Activated CD8-positive, alpha-beta T cell treated with anti-CD3 and anti-CD28 coated beads for 36 hours (primary cell): ENCODE data around the gene CEP295NL. TPM values are rescaled to one million over a fixed set of nuclear protein-coding genes. Genes with fewer than 3 reads are reported as not detected.
"Not testable (repeated sequence)": the region's sequence is repeated elsewhere in the genome, so short reads cannot be mapped to it uniquely, and the experiment has no call there.

Experiments used
- ATAC-seq: fragments of 200-7000 bp; cut with Tn5 transposase; one replicate; pipeline ENCODE4 v1.10.0; 2021; ENCODE audit warnings: mild to moderate bottlenecking, moderate library complexity
- CTCF ChIA-PET: fragments of 350-600 bp; sonication (Branson Sonifier 250); formaldehyde crosslinking; loops from one replicate; lab custom pipeline; 2021; ENCODE audit warnings: antibody characterized with exemption; lab: Charles Lee
- POLR2A ChIA-PET: fragments of 350-600 bp; sonication (Branson Sonifier 250); formaldehyde crosslinking; loops from one replicate; lab custom pipeline; 2021; ENCODE audit warnings: antibody characterized with exemption; lab: Charles Lee
- DNase-seq: peaks from one replicate; pipeline ENCODE4 v3.0.0-alpha.2; 2020
- H3K27ac Mint-ChIP-seq: one replicate; pipeline ENCODE4 v1.8.0; 2021; ENCODE audit warnings: mild to moderate bottlenecking, mixed read lengths
- H3K27me3 Mint-ChIP-seq: one replicate; pipeline ENCODE4 v1.8.0; 2021; ENCODE audit warnings: mixed read lengths
- H3K36me3 Mint-ChIP-seq: one replicate; pipeline ENCODE4 v1.8.0; 2021; ENCODE audit warnings: low read depth, mixed read lengths
- H3K4me1 Mint-ChIP-seq: one replicate; pipeline ENCODE4 v1.8.0; 2021; ENCODE audit warnings: low read depth, mixed read lengths
- H3K4me3 Mint-ChIP-seq: one replicate; pipeline ENCODE4 v1.8.0; 2021; ENCODE audit warnings: mild to moderate bottlenecking, moderate library complexity, mixed read lengths
- H3K9me3 Mint-ChIP-seq: one replicate; pipeline ENCODE4 v1.8.0; 2021; ENCODE audit warnings: mixed read lengths
- intact Hi-C: fragments of 100-400 bp; cut with micrococcal nuclease; formaldehyde crosslinking; loops from one replicate; pipeline ENCODE4 v1.10.0; 2022
- total RNA-seq, 2 experiments: library from RNA; stranded (reverse); gene quantifications; one replicate each; pipeline ENCODE4 v1.2.3, GENCODE V29; 2021
- TF ChIP-seq, protein P1 (sequence below): fragments of 200-600 bp; IDR thresholded peaks from one replicate; pipeline ENCODE4 v1.8.0; 2022; ENCODE audit warnings: antibody characterized with exemption, mild to moderate bottlenecking

CEP295NL gene
- total RNA-seq, 2 experiments from 2014 or later: 0.18 TPM; not detected in 1

DNA sequence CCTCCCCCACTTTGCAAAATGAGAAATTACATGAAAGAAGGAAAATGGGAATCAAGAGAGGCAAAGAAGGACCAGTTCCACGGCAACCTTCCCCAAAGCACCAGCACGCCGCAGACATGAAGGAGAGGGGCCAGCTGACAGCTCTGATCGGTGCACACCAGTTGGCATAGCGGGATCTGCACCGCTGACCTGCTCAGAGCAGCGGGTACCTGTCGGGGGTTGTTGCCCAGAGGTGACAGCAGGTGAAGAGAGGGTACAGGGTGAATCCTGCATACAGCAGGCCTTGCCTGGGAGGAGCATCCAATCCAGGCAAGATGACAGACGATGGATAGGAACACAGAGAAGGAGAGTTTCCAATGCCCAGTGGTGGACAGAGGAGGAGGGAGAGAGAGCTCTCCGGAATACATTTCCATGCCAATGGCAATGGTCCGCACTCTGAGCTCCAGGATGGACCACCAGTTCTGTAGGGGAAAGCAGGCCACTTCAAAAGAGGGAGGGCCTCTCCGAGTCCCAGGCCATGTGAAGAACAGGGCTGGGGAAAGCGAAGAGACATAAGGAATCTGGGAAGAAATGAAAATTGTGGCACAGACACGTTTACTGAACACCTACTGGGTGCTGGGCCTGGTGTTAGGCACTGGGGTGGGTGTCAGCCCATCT is 24.0 kb downstream of the CEP295NL start:
- TF ChIP-seq, protein P1, sequence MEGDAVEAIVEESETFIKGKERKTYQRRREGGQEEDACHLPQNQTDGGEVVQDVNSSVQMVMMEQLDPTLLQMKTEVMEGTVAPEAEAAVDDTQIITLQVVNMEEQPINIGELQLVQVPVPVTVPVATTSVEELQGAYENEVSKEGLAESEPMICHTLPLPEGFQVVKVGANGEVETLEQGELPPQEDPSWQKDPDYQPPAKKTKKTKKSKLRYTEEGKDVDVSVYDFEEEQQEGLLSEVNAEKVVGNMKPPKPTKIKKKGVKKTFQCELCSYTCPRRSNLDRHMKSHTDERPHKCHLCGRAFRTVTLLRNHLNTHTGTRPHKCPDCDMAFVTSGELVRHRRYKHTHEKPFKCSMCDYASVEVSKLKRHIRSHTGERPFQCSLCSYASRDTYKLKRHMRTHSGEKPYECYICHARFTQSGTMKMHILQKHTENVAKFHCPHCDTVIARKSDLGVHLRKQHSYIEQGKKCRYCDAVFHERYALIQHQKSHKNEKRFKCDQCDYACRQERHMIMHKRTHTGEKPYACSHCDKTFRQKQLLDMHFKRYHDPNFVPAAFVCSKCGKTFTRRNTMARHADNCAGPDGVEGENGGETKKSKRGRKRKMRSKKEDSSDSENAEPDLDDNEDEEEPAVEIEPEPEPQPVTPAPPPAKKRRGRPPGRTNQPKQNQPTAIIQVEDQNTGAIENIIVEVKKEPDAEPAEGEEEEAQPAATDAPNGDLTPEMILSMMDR: no peak
- DNase-seq (no peak), ATAC-seq (no peak)
- peaks cover 2% of the 10 kb centered on the region for H3K27me3 Mint-ChIP-seq
- CTCF ChIA-PET: interaction anchor here (5.3 kb wide), 1 partner anchor 13 kb away, joined by 39 read pairs; no protein-coding TSS in a partner anchor
- no peaks in the 10 kb centered on the region for H3K36me3 Mint-ChIP-seq
- intact Hi-C loops: no loop called here
- H3K4me1 Mint-ChIP-seq: peaks cover 25% of the 10 kb centered on the region
- POLR2A ChIA-PET: interaction anchor here (1.3 kb wide), 1 partner anchor 11 kb away, joined by 4 read pairs; no protein-coding TSS in a partner anchor
- H3K9me3 Mint-ChIP-seq: no peaks in the 10 kb centered on the region
- peak overlapping the region; percentile 57 for H3K27ac Mint-ChIP-seq
- peak overlapping the region; percentile 43 for H3K4me3 Mint-ChIP-seq

DNA sequence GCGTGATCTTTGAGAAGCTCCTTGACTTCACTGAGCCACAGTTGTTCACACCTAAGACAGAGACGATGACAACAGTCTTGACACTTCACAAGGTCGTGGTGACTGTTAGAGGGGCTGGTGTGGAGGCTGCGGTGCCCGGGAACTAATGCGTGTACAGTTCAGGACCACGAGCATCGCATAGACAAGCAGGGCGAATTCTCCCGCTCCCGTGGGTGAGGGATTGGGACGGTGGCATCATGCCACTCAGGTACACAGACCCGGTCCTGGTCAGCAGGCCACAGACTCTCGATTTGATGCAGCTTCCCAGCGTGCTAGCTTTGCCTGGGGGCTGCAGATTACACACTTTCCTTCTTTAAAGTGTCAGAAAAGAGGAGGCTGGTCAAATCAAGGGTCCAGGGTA is 24.7 kb downstream of the CEP295NL start:
- Mint-ChIP-seq H3K27ac (no peak overlapping the region), H3K4me3 (no peak overlapping the region), H3K4me1 (peaks cover 19% of the 10 kb centered on the region), H3K9me3 (no peaks in the 10 kb centered on the region), H3K27me3 (peaks cover 2% of the 10 kb centered on the region), H3K36me3 (no peaks in the 10 kb centered on the region)
- POLR2A ChIA-PET: no interaction called here
- intact Hi-C loops: no loop called here
- DNase-seq (no peak), ATAC-seq (no peak)
- CTCF ChIA-PET: interaction anchor here (0.9 to 5.3 kb wide), 2 partner anchors 12 to 92 kb away, joined by 3 to 39 read pairs; no protein-coding TSS in a partner anchor
- TF ChIP-seq, protein P1: no peak

DNA sequence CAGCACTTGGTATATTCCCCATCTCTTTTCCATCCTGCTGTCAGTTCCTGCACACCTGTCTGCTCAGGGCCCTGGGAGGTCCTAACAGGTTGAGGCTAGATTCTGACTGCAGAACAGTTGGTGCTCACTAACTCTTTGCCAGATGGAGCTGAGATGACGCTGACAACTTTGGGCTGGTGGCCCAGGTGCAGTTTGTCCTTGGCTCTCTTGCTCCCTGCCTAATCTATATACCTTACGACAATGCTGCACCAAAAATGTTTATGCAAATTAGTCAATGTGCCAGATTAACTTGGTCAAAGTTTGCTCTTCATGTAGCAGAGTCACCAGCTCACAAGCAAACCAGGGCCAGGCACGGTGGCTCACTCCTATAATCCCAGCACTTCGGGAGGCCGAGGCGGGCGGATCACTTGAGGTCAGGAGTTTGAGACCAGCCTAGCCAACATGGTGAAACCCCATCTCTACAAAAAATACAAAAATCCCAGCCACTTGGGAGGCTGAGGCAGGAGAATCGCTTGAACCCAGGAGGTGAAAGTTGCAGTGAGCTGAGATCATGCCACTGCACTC is 26.0 kb downstream of the CEP295NL start:
- H3K4me3 Mint-ChIP-seq, intact Hi-C loops, ATAC-seq, H3K27me3 Mint-ChIP-seq, H3K9me3 Mint-ChIP-seq, DNase-seq, H3K36me3 Mint-ChIP-seq, H3K27ac Mint-ChIP-seq: not testable (repeated sequence)
- ChIA-PET CTCF (interaction anchor here (0.9 to 5.3 kb wide), 3 partner anchors 11 to 95 kb away, joined by 3 to 39 read pairs (median 3); no protein-coding TSS in a partner anchor), POLR2A (interaction anchor here (0.9 kb wide), 1 partner anchor 10 kb away, joined by 4 read pairs; no protein-coding TSS in a partner anchor)
- peaks cover 15% of the 10 kb centered on the region for H3K4me1 Mint-ChIP-seq

DNA sequence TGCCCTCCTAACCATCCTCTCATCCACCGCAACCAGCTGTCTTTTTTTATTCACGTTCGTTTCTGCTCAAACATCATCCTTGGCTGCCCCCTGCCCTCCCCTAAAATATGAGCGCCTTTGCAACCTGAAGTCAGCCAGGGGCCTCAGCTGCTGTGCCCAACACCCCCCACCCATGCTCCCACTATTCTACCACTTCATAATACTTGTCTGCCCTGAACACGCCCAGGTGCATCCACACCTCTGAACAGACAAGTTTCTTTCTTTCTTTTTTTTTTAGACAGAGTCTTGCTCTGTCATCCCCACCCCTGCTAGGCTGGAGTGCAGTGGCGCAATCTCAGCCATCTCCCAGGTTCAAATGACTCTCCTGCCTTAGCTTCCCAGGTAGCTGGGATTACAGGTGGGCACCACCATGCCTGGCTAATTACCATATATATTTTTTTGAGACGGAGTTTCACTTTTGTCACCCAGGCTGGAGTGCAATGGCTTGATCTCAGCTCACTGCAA is 26.9 kb downstream of the CEP295NL start:
- no peak overlapping the region for H3K27ac Mint-ChIP-seq
- no peak overlapping the region for H3K4me3 Mint-ChIP-seq
- peaks cover 15% of the 10 kb centered on the region for H3K4me1 Mint-ChIP-seq
- TF ChIP-seq, protein P1: no peak
- no peaks in the 10 kb centered on the region for H3K36me3 Mint-ChIP-seq
- ChIA-PET POLR2A (no interaction called here), CTCF (interaction anchor here (5.3 kb wide), 1 partner anchor 10 kb away, joined by 39 read pairs; no protein-coding TSS in a partner anchor)
- no peaks in the 10 kb centered on the region for H3K9me3 Mint-ChIP-seq
- H3K27me3 Mint-ChIP-seq: peaks cover 2% of the 10 kb centered on the region
- DNase-seq: no peak
- intact Hi-C loops: no loop called here
- ATAC-seq: no peak

DNA sequence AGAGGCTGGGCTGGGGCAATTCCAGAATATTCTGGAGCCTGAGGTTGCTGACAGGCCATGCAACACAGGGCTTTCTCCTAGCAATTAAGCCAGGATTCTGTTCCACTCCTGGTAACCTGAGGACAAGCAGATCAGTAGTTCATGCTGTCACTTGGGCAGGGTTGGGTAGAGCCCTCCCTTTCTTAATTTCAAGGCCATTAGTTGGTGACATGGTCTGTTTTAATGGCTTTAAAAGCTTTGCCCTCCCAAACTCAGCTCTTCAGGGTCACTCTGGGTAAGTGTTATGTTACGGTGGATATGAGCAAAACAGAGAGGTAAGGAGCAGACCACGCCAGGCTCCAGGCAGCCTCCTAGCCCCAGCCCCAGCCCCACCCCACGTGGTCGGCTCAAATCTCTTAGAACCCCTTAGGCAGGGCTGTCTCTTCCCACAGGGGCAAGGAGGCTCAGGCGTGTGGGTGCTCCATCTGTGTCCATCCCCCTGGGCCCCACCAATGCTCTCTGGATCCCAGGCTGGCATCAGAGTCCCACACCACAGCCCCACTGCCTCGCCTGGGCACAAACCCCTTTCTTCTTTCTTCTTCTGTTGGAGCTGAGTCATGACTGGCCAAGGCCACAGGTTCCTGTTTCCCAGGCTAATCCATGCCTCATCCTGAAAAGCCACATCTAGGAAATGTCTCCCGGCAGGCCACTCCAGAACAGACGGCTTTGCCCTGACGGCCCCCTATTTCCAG is 27.5 kb downstream of the CEP295NL start:
- DNase-seq (no peak), ATAC-seq (no peak)
- H3K4me3 Mint-ChIP-seq: no peak overlapping the region
- CTCF ChIA-PET: interaction anchor here (0.6 to 5.3 kb wide), 2 partner anchors 10 to 192 kb away, joined by 3 to 39 read pairs; no protein-coding TSS in a partner anchor
- intact Hi-C loops: no loop called here
- no peaks in the 10 kb centered on the region for H3K9me3 Mint-ChIP-seq
- no peak overlapping the region for H3K27ac Mint-ChIP-seq
- POLR2A ChIA-PET: no interaction called here
- H3K36me3 Mint-ChIP-seq: no peaks in the 10 kb centered on the region
- peaks cover 15% of the 10 kb centered on the region for H3K4me1 Mint-ChIP-seq
- TF ChIP-seq, protein P1: no peak
- H3K27me3 Mint-ChIP-seq: peaks cover 2% of the 10 kb centered on the region
